GM11168 (cell line): ENCODE results near the gene ENPEP.
"Not testable (repeated sequence)": the region's sequence is repeated elsewhere in the genome, so short reads cannot be mapped to it uniquely, and the experiment has no call there.

Experiments
- in situ Hi-C: fragments of 300-500 bp; cut with MboI; formaldehyde crosslinking; loops from one replicate; pipeline ENCODE4 v1.12.0; 2022; ENCODE audit warnings: low sequenced_read_pairs; ENCODE audit not compliant: unreplicated experiment

Gene ENPEP

DNA sequence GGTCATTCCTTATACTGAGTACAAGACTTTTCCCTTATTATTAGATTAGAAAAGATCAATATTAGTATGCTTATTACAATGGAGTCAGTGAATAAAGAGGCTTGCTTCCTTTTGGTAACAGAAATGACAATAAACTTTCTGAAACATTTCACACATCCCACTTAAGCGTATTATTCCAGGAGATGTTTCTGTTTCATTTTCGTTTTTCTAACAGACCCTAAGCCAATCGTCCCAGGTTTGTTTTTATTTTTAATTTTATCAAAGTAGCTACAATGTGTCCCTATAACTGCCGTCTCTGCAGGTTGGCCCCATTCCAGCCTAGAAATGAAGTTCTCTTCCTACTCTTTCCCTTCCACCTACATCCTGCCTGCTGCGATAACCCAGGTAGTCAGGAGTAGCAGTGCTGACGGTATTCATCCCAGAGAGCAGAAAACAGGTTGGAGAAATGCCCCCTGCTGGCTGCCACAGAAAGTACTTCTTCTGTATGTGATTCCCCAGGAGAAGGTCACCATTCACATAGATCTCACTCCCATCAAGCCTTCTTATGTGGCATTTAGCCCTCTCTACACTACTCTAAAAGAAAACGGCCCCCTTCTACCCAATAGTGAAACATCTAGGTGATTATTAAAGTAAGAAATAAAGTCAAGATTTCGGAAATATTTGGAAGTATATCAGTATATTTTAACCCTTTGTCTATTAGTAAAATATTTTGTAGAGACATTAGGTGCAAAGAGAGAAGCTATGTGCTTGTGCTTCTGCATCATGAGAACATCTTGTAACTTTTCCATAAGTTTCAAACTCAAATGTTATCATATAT lies 40.4 kb downstream of the ENPEP start:
- in situ Hi-C loops, result loop anchor here (5.0 kb wide), 1 partner anchor 519 kb away; no protein-coding TSS in a partner anchor

DNA sequence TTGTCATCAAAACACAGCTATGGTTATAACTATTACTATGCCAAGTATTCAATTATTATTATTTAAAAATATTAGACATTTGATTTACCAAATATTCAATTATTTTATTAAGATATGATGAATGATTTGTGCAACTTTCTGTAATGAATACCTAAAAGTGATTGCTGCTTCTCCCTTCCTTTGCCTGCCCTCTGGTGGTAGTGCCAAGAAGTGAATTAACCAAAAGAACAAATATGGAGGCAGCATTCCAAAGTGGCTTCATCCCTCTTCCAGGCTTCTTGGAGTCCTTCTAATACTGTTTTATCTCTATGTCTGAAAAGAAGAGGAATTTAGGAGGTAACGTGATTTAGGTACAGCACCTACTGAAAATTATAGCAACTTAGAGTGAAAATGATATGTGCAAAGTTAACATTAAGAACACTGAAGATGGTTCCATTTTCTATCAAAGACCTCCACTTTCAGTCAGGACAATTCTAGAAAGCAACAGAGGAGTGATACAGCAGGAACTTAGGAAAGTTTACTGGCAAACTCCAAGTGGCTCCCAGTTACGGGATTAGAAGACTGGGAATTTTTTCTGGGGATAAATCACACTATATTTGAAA lies 43.0 kb downstream of the ENPEP start:
- in situ Hi-C loops, result loop anchor here (5.0 kb wide), 1 partner anchor 522 kb away; no protein-coding TSS in a partner anchor

DNA sequence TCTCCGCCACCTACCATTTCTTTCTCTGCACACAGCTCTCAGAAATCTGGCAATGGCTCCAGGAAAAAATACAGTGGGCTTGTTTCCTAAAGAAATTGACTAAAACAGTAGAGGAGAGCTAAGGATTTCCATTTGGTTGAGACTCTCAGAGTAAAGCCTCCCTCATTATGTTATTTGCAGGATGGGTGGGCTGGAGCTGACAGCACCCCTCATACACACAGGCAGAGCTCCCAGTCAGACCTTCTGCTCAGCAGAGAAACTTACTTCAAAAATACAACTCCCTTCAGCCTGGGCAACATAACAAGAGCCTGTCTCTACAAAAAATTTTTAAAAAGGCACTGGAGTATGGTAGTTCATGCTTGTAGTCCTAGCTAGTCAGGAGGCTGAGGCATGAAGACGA lies 44.9 kb downstream of the ENPEP start:
- in situ Hi-C loops, result no loop called here

DNA sequence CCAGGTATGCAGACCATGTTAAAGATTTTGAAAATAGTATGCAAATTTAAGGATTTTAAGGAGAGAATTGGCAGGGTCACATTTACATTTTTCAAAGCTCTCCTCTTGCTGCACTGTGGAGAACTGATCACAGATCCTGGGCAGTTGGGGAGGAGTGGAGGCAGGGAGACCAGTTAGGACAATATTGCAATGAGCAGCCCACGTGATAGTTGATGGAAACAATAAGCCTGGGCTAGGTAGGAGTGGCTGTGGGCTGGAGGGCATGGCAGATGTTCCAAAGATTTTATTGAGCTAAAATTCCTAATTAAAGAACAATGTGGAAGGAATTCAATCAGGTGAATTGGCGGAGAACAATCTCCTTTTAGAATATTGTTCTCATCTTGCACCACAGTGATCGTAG lies 50.6 kb downstream of the ENPEP start:
- in situ Hi-C loops, result no loop called here

DNA sequence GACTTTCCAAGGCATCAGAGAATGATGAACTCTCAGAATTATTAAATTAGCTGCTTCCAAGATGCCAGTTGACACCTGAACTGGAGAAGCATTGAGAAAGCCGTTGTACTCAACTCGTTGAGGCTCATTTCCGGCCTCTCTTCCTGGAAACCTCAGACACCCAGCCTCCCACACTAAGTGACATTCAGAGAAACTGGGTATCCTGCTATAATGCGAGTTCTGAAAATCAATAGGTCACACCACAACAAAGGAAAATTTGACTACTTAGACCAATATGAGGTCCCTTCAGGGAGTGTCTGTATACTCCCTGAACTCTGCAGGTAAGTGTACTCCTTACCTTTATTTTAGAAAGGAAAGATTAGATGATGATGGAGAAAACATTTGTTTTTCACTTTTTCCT lies 51.2 kb downstream of the ENPEP start:
- in situ Hi-C loops, result no loop called here

DNA sequence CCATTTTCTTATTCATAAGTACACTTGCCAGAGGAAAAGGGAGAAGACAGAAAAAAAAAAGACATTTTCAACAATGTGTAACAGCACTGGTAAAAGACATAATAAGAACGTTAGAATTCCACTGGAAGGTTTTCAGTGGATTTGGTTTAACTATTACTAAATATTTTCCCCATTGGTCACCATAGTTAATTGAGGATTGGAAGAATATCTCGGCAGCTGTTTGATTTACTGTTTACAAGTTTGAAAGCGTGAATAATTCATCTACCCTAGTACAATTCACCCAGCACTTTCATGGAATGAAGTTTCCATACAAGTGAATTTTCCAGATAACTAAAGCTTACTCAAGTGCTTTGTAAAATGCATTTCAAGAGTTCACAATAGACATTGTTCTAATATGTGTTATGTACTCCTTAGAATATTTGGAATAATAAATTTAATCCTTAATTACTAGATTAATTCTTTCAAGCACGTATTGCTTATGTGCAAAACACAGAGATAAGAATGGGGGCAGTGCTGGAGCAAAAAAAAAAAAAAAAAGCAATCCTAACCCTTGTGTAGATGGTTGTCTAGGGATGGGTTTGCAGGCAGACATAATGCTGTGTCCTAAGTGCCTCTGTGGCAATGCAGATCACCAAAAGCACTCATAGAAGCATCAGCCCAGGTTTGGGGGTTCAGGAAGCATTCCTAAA lies 57.1 kb downstream of the ENPEP start:
- in situ Hi-C loops, result no loop called here

DNA sequence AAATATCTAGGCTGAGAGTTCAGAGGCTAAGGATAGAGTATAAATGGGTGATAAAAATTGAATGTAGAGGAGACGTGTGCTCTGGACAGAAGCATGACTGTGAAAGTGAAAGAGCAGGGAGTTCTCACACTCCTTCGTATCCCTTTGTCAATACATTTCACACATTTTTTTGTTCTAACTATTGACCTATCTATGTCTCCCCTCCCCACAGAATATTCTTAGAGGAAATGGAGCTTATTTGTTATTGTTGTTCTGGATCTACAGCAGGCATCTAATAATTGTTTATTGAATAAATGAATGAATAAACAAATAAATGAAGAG lies 57.6 kb downstream of the ENPEP start:
- in situ Hi-C loops, result no loop called here

DNA sequence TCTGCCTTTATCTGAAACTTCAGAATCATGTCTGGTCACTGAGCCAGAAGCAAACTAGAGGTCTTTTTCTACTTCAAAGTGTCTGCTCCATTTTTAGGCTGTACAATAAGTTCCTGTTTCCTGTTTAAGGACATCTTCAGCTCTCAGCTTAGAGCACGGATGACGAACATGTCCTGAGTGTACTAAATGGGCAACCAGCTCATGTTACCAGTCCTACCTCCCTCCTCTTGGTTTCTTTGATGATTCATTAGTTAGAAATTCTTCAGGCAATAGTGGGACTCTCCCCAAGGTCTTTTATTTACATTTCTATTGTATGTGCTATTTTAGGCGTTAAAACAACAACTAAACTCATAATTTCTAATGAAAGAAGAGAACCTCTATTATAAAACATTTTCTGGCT lies 58.0 kb downstream of the ENPEP start:
- in situ Hi-C loops, result no loop called here

DNA sequence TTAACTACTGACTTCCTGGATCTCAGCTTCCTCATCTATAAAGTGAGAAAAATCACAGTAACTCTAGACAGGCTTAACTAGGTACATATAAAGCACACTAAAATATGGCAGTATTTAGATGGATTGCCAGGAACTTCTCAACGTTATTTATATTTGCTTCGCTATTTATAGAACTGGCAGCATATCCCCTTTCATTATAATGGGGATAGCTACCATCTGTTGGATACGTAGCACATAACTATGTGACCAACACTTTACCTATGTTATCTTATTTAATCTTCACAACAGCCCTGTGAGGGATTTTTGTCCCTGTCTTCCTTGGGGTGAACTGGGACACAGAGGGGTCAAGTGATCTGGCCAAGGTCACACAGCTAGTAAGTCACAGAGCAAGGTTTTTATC lies 64.6 kb downstream of the ENPEP start:
- in situ Hi-C loops, result no loop called here

DNA sequence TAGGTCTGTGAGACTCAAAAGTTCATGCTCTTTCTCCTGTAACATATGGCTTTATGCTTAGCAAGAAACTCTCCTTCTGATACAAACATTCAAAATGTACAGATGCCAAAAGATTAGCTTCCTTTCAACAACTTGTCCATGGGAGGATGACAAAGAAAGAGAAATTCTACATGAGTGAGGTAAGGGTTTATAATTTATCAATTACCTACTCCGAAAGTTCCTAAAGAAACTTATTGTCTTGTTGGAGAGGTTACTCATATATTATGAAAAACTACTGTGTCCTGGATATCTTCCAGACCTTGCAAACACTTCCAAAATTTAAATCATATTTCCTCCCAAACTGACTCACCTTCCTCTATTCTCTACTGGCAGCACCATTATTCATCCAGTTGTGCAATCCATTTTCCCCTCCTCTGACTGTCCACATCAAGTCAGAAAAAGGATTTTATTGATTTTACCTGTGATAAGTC lies 65.1 kb downstream of the ENPEP start:
- in situ Hi-C loops, result no loop called here

DNA sequence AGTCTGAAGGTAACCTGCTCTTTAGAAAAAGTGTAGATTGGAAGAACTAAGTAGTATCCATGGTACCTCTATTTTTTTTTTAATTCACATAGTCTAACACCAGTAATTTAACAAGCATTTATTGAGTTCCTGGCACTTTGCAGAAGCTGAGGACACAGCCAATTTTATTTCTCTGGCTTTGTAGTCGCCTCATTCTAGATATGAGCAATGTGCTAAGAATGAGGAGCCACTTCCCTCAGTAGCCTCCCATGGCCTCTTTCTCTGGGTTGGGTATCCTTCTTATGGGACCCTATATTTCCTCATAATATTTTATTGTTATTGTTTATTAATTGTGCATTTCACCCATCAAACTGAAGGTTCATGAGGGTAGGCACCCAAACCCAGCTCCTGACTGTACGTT lies 67.6 kb downstream of the ENPEP start:
- in situ Hi-C loops, result no loop called here

DNA sequence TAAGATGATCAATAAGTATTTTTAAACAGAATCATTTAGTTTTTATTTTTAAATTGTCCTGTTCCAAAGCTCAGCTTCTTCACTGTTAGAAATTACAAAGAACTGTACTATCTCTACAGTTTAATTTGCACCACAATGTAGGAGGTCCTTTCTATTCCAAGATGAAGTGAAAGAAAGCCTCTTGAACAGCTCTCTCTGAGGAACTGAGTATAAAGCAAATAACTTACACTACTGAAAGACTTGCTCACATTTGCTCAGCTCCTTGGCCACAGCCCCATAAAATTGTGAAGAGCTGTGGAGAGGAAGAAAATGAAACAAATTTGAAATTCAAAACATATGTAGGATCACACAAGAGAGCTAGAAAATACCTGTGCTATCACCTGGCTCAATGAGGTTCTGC lies 68.6 kb downstream of the ENPEP start:
- in situ Hi-C loops, result no loop called here

DNA sequence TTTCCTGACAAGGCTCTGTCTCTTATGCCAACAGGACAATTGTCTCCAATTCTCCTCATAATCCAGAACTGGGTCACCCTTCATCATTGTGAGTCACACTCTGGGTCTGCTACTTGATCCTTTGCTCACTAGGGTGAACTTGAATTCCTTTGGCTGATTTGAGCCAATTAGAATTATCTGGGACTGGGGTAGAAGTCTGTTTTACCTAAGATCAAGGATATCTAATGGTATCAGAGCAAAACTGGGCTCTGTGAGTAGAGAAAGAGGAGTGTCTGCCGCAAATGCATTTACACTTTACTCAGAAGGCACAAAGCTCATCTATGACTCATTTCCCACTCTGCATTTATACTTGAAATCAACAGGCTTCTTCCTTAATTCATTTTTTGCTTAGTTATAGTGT lies 74.3 kb downstream of the ENPEP start:
- in situ Hi-C loops, result no loop called here

DNA sequence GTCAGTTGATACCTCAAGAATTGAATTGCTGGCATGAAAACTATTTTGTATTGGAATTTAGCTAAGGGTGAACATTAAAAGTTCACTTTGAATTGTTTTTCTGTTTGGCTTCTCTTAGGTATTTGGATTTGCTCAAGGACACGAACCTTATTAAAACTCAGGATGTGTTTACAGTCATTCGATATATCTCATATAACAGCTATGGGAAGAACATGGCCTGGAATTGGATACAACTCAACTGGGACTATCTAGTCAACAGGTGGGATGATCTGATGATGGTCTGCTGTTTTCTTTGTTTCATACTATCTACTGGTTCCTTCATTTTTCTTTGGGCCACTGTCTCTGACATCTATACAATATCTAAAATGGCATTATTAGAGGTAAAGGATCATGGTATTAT lies 77.2 kb downstream of the ENPEP start:
- in situ Hi-C loops, result no loop called here

DNA sequence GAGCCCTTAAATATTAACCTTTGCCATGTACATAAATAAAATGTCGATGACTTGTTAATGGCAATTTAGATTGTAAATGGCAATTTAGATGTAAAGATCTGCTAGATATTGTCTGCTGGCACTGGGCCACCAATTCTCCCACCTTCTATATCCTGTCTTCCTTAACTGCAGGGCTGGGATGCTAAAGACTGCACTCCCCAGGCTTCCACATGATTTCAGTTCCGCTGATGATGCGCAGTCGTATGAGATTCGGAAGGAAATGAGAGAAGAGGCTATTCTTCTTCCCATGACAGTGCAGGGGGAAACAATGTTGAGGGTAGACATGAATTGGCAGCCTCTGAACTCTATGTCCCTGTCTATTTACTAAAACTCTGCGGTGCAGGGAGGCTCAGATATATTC lies 91.3 kb downstream of the ENPEP start:
- in situ Hi-C loops, result no loop called here

DNA sequence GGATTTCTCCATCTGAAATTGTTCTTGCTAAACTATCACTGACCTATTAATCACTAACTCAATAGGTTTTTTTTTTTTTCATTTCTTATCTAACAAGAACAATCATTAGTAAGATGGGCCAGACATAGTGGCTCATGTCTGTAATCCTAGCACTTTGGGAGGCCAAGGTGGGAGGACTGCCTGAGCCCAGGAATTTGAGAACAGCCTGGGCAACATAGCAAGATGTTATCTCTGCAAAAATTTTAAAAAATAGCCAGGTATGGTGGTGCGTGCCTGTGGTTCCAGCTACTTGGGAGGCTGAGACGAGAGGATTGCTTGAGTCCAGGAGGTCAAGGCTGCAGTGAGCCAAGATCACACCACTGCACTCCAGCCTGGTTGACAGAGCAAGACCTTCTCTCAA lies 100.7 kb downstream of the ENPEP start:
- in situ Hi-C loops, result not testable (repeated sequence)

DNA sequence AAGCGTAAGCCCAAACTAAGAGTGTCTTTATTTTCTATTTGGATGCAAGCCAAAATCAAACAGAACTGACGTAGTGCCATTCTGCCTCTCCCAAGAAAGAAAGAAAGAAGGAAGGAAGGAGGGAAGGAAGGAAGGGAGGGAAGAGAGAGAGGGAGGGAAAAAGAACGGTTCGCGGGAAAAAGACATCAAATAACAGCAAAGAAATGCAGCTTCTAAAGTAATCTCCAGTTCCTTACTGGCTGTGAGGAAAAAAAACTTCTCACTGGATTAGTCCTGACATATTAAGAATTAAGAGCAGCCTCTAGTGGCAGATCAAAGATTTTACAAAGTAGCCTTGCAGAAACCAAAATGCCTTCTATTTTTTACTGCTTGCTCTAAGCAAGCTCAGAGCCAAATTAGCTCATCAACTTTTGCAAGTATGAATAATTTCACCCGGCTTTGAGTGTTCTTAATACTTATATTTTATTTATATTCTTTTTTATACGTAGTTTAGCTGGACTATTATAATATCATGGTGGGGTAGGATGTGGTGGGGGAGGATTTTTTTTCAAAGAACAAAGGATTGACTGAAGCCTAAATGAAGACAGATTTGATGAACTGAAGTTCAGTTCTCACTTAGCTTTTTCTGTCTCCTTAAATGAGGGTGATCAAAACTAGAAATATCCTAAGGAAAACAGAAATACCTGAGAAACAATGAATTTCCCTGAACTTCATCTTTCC lies 110.3 kb downstream of the ENPEP start:
- in situ Hi-C loops, result no loop called here

DNA sequence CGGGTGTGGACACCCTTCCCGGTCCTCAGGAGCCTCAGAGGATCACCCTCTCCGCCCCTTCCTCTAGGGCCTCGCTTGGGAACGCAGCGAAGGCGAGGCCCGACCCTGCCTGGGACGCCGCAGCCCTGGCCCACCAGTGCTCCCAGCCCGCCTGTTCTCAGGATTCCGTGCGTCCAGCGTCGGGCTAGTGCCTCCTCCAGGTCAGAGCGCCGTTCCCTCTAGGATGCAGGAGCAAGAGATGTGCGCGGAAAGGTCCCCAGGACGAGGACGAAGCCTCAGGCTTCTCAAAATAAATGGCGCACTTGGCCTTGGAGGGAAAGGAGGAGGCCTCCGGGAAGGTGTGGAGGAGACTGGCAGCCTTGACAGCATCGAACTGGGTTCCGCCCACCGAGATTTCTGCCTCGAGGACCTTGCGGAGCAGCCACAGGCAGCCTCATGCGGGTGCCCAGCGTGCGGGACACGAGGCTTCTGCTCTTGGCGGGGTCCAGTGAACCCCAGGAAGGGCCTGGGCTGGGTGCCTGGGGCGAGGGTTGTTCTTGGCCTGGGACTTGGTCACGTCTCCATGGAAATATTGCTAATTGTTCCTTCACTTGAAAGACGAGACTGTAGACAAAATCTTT lies 111.8 kb downstream of the ENPEP start:
- in situ Hi-C loops, result no loop called here

DNA sequence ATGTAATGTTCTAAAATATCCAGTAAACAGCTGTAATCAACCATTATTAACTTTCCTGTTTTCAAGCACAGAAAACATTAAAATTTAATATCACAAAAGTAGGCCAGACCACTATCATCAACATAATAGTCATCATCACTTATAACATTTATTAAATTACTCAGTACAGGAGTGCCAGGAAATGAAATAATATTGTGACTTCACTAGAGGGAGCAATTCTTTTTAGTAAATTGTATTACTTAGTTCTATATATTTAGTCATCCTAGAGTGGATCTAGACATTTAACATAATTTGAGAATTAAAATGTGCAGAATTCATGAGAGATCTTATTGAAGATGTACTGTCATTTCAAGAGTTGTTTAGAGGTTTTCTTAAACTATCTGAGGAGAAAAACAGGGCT lies 113.3 kb downstream of the ENPEP start:
- in situ Hi-C loops, result no loop called here

DNA sequence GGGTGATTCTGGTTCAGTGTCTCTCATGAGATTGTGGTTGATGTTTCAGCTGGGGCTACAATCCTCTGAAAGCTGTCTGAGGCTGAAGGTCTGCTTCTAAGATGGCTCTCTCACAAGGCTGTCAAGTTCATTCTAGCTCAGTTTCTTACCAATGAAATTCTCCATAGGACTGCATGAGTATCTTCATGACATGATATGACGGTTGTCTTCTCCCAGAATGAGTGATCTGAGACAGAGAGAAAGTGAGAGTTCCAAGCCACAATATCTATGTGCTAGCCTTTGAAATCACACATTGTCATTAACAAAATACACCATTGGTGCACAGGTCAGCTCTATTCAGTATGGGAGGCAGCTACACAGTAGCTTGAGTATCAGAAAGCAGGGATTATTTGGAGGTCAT lies 119.6 kb downstream of the ENPEP start:
- in situ Hi-C loops, result no loop called here
